SK-N-SH treated with all-trans-retinoic acid at 6 μM for 48 hours (cell line): Measurements from ENCODE around the gene MYO3B.
"Not testable (repeated sequence)": the region's sequence is repeated elsewhere in the genome, so short reads cannot be mapped to it uniquely, and the experiment has no call there.

ENCODE experiments used
- ATAC-seq: fragments of 200-7000 bp; cut with Tn5 transposase; 3 replicates; pipeline ENCODE4 v1.9.1; 2020; ENCODE audit warnings: mild to moderate bottlenecking, moderate library complexity
- ARNTL ChIP-seq: fragments of 450-650 bp; formaldehyde crosslinking; IDR thresholded peaks from 2 replicates; pipeline ENCODE4 v1.5.0; 2020; ENCODE audit warnings: low read depth, mild to moderate bottlenecking, moderate library complexity, borderline replicate concordance
- ESRRG ChIP-seq: fragments of 250-450 bp; sonication (Bioruptor Pico); IDR thresholded peaks from 2 replicates; pipeline ENCODE4 v1.6.1; 2021; ENCODE audit warnings: mild to moderate bottlenecking
- GLIS3 ChIP-seq: fragments of 250-450 bp; sonication (Bioruptor Pico); IDR thresholded peaks from 2 replicates; pipeline ENCODE4 v1.5.0; 2020; ENCODE audit warnings: mild to moderate bottlenecking, moderate library complexity
- ISL1 ChIP-seq: fragments of 250-450 bp; sonication (Bioruptor Pico); IDR thresholded peaks from 2 replicates; pipeline ENCODE4 v2.1.2; 2022; ENCODE audit warnings: mild to moderate bottlenecking, moderate library complexity
- PPARA ChIP-seq: fragments of 250-450 bp; sonication (Bioruptor Pico); IDR thresholded peaks from 2 replicates; pipeline ENCODE4 v1.5.0; 2020; ENCODE audit warnings: mild to moderate bottlenecking, borderline replicate concordance
- SNAI2 ChIP-seq: fragments of 250-450 bp; sonication (Bioruptor Pico); IDR thresholded peaks from 2 replicates; pipeline ENCODE4 v1.5.0; 2020; ENCODE audit warnings: mild to moderate bottlenecking, moderate library complexity
- TOX ChIP-seq: fragments of 250-450 bp; sonication (Bioruptor Pico); IDR thresholded peaks from 2 replicates; pipeline ENCODE4 v1.8.0; 2021; ENCODE audit warnings: mild to moderate bottlenecking, moderate library complexity, borderline replicate concordance
- ZC3H10 ChIP-seq: fragments of 250-450 bp; sonication (Bioruptor Pico); IDR thresholded peaks from 2 replicates; pipeline ENCODE4 v1.5.1; 2021; ENCODE audit warnings: mild to moderate bottlenecking, moderate library complexity
- ZNF70 ChIP-seq: fragments of 450-650 bp; formaldehyde crosslinking; IDR thresholded peaks from 2 replicates; pipeline ENCODE4 v1.5.0; 2020; ENCODE audit warnings: mild to moderate bottlenecking, moderate library complexity
- TF ChIP-seq, protein P1 (sequence below): fragments of 250-450 bp; sonication (Bioruptor Pico); IDR thresholded peaks from 2 replicates; pipeline ENCODE4 v1.5.0; 2020; ENCODE audit warnings: mild to moderate bottlenecking, moderate library complexity
- TF ChIP-seq, protein P2 (sequence below): fragments of 250-450 bp; sonication (Bioruptor Pico); IDR thresholded peaks from 2 replicates; pipeline ENCODE4 v1.5.1; 2021; ENCODE audit warnings: mild to moderate bottlenecking, moderate library complexity
- TF ChIP-seq, protein P3 (sequence below): fragments of 250-450 bp; sonication (Bioruptor Pico); IDR thresholded peaks from 2 replicates; pipeline ENCODE4 v1.8.0; 2020; ENCODE audit warnings: mild to moderate bottlenecking, moderate library complexity, borderline replicate concordance

MYO3B gene

DNA sequence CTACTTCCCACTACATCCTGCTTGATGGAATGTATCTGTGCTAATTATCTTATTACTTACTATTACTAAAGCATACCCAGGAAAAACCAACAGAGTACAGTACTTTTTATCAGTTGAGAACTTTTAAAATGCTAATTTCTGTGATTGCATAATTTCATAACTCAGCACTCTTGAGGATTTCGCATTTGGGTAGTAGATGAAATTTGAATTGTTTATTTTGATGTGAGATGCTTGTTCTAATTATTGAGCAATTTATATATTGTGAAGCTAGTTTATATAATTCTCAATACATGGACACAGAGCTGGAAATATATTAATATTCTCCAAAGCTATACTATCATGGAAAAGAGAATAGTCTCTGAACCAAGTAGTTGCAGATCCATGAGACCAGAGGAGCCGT, 432.7 kb downstream of the MYO3B start (continued):
- TF ChIP-seq, protein P1, sequence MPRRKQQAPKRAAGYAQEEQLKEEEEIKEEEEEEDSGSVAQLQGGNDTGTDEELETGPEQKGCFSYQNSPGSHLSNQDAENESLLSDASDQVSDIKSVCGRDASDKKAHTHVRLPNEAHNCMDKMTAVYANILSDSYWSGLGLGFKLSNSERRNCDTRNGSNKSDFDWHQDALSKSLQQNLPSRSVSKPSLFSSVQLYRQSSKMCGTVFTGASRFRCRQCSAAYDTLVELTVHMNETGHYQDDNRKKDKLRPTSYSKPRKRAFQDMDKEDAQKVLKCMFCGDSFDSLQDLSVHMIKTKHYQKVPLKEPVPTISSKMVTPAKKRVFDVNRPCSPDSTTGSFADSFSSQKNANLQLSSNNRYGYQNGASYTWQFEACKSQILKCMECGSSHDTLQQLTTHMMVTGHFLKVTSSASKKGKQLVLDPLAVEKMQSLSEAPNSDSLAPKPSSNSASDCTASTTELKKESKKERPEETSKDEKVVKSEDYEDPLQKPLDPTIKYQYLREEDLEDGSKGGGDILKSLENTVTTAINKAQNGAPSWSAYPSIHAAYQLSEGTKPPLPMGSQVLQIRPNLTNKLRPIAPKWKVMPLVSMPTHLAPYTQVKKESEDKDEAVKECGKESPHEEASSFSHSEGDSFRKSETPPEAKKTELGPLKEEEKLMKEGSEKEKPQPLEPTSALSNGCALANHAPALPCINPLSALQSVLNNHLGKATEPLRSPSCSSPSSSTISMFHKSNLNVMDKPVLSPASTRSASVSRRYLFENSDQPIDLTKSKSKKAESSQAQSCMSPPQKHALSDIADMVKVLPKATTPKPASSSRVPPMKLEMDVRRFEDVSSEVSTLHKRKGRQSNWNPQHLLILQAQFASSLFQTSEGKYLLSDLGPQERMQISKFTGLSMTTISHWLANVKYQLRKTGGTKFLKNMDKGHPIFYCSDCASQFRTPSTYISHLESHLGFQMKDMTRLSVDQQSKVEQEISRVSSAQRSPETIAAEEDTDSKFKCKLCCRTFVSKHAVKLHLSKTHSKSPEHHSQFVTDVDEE: no peak
- TF ChIP-seq, protein P2, sequence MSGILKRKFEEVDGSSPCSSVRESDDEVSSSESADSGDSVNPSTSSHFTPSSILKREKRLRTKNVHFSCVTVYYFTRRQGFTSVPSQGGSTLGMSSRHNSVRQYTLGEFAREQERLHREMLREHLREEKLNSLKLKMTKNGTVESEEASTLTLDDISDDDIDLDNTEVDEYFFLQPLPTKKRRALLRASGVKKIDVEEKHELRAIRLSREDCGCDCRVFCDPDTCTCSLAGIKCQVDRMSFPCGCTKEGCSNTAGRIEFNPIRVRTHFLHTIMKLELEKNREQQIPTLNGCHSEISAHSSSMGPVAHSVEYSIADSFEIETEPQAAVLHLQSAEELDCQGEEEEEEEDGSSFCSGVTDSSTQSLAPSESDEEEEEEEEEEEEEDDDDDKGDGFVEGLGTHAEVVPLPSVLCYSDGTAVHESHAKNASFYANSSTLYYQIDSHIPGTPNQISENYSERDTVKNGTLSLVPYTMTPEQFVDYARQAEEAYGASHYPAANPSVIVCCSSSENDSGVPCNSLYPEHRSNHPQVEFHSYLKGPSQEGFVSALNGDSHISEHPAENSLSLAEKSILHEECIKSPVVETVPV (CRISPR knock-in tag): no peak
- TF ChIP-seq, protein P3, sequence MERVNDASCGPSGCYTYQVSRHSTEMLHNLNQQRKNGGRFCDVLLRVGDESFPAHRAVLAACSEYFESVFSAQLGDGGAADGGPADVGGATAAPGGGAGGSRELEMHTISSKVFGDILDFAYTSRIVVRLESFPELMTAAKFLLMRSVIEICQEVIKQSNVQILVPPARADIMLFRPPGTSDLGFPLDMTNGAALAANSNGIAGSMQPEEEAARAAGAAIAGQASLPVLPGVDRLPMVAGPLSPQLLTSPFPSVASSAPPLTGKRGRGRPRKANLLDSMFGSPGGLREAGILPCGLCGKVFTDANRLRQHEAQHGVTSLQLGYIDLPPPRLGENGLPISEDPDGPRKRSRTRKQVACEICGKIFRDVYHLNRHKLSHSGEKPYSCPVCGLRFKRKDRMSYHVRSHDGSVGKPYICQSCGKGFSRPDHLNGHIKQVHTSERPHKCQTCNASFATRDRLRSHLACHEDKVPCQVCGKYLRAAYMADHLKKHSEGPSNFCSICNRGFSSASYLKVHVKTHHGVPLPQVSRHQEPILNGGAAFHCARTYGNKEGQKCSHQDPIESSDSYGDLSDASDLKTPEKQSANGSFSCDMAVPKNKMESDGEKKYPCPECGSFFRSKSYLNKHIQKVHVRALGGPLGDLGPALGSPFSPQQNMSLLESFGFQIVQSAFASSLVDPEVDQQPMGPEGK (CRISPR knock-in tag): no peak
- no peak for TF ChIP-seq TOX (CRISPR knock-in tag)
- TF ChIP-seq, all 23 proteins: peak for 0

DNA sequence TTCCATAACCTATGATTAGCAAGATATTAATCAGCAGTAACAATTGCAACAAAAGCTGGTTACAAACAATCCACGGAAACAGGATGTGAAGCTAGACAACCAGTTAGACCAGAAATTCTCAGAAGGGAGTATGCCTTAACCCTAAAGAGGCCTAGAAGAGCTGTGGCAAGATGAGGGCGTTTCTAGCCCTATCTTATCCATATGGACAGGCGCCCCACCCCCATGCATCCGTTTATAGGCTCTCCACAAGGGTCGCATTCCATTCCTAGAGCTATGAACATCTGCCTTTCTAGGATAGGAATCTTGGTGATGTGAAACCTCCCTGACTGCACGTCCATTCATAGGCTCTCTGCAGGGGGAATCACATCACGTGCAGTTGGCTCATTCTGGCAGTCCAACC, 441.0 kb downstream of the MYO3B start:
- ATAC-seq: not testable (repeated sequence)

DNA sequence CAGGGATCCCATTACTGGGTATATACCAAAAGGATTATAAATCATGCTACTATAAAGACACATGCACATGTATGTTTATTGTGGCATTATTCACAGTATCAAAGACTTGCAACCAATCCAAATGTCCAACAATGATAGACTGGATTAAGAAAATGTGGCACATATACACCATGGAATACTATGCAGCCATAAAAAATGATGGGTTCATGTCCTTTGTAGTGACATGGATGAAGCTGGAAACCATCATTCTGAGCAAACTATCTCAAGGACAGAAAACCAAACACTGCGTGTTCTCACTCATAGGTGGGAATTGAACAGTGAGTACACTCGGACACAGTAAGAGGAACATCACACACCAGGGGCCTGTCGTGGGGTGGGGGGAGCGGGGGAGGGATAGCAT, 457.1 kb downstream of the MYO3B start:
- ATAC-seq: not testable (repeated sequence)

DNA sequence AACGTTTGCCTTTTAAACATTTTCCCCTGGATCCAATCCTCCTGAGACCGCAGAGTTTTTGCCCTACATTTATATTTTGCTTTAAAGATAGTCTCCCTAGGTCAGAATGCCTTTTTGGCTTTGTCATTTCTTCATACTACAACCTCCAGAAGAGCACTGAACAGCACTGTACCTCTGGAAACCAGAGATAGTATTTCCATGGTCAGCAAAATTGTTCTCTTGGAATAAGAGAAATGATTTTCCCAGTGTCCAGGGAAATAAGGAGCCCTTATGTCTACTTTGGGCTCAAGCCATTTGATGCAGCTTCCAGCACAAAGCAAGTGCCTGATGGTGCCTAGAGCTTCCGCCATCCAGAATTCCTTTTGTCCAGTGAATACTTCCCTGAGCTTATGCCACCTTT, 461.7 kb downstream of the MYO3B start:
- ATAC-seq: no peak
- TF ChIP-seq, protein P3 (CRISPR knock-in tag): no peak
- no peak for TF ChIP-seq PPARA (CRISPR knock-in tag)
- no peak for TF ChIP-seq ESRRG (CRISPR knock-in tag)
- TF ChIP-seq, protein P2 (CRISPR knock-in tag): no peak
- TF ChIP-seq SNAI2 (CRISPR knock-in tag): no peak
- TF ChIP-seq, protein P1: no peak
- no peak for TF ChIP-seq ZNF70
- no peak for TF ChIP-seq ISL1 (CRISPR knock-in tag)
- TF ChIP-seq GLIS3 (CRISPR knock-in tag): no peak
- TF ChIP-seq ARNTL (CRISPR knock-in tag): no peak

DNA sequence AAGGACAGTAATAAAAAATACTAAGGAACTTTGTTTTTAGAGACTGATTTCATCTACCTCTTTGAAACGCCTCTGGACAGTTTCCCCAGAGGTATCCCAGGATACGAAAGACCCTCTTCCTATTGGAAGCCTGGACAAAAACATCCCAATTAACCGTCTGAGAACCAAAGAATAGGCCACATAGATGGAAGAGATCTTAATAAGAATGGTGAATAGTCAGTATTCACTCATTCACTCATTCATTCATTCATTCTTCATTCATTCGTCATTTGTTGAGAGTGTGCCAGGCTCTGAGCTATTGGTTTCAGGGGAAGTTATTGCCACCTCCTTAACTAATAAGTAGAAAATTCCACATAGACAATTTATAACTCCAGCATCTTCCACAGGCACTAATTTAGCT, 464.0 kb downstream of the MYO3B start:
- no peak for ATAC-seq
- TF ChIP-seq ESRRG (CRISPR knock-in tag) (no peak), ZC3H10 (CRISPR knock-in tag) (no peak)
- TF ChIP-seq, all 23 proteins: peak for 0
